ENCODE measurements around the gene MKI67.

The MKI67 gene

DNA sequence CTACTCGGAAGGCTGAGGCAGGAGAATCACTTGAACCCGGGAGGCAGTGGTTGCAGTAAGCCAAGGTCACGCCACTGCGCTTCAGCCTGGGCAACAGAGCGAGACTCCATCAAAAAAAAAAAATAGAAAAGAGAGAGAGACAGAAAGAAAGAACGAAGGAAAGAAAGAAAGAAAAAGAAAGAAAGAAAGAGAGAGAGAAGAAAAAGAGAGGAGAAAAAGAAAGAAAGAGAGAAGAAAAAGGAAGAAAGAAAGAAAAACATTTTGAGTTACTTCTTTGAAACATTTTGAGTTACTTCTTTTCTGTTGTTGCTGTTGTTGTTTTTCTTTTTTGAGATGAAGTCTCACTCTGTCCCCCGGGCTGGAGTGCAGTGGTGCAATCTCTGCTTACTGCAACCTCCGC lies 2.4 kb upstream of the MKI67 start:
- TF ChIP-seq, protein P1, sequence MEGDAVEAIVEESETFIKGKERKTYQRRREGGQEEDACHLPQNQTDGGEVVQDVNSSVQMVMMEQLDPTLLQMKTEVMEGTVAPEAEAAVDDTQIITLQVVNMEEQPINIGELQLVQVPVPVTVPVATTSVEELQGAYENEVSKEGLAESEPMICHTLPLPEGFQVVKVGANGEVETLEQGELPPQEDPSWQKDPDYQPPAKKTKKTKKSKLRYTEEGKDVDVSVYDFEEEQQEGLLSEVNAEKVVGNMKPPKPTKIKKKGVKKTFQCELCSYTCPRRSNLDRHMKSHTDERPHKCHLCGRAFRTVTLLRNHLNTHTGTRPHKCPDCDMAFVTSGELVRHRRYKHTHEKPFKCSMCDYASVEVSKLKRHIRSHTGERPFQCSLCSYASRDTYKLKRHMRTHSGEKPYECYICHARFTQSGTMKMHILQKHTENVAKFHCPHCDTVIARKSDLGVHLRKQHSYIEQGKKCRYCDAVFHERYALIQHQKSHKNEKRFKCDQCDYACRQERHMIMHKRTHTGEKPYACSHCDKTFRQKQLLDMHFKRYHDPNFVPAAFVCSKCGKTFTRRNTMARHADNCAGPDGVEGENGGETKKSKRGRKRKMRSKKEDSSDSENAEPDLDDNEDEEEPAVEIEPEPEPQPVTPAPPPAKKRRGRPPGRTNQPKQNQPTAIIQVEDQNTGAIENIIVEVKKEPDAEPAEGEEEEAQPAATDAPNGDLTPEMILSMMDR (IDR thresholded peaks at IDR 0.05) = no peak
- Histone ChIP-seq H3K27me3 (no peaks in the 10 kb centered on the region), H3K9me3 (no peaks in the 10 kb centered on the region), H3K27ac (no peak overlapping the region), H3K36me3 (no peaks in the 10 kb centered on the region), H3K4me1 (ENCODE audit: control insufficient read depth in 1 of 2, insufficient read depth in 1 of 2, low read depth in 1 of 2, low read length in 1 of 2) (peaks cover 33 to 35% of the 10 kb centered on the region in 2 experiments), H3K4me3 (ENCODE audit: low read depth in 1 of 2, low read length in 1 of 2) (no peak overlapping the region)

DNA sequence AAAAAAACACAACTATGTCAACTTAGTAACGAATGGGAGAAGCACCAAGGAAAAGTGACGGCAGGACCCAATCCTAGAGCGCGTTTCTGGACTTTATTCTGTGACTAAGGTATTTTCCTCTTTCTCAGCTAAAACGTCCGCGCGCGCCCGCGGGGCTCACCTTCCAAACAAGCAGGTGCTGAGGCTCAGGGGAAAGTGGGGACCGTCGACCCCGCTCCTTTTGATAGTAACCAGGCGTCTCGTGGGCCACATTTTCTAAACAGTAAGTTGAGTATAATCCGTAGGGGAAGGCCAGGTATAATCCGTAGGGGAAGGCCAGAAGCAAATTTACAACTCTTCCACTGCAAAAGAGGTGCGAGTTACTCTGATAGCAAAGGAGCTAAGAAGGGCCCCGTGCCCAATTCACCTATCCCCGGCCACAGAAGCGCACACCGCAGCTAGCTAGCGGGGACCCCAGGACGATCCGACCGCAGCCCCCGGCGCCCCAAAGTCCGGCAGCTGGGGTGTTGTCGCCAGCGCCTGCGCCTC lies 743 bp downstream of the MKI67 start:
- Histone ChIP-seq H3K4me3 (ENCODE audit: low read depth in 1 of 2, low read length in 1 of 2) (peak overlapping the region; percentile 73 to 74), H3K36me3 (no peaks in the 10 kb centered on the region), H3K9me3 (no peaks in the 10 kb centered on the region), H3K27ac (peak overlapping the region; percentile 23), H3K4me1 (ENCODE audit: control insufficient read depth in 1 of 2, insufficient read depth in 1 of 2, low read depth in 1 of 2, low read length in 1 of 2) (peaks cover 46% of the 10 kb centered on the region in 2 experiments), H3K27me3 (no peaks in the 10 kb centered on the region)
- TF ChIP-seq, protein P1 (IDR thresholded peaks at IDR 0.05) = no peak

GRCh38 chr10:128124813-128125403 lies 1.3 kb downstream of the MKI67 start:
- Histone ChIP-seq H3K4me3 (ENCODE audit: low read depth in 1 of 2, low read length in 1 of 2) (peak overlapping the region; percentile 73 to 74), H3K9me3 (no peaks in the 10 kb centered on the region), H3K27me3 (no peaks in the 10 kb centered on the region), H3K27ac (no peak overlapping the region), H3K36me3 (no peaks in the 10 kb centered on the region), H3K4me1 (ENCODE audit: control insufficient read depth in 1 of 2, insufficient read depth in 1 of 2, low read depth in 1 of 2, low read length in 1 of 2) (peaks cover 46% of the 10 kb centered on the region in 2 experiments)
- TF ChIP-seq, protein P1 (IDR thresholded peaks at IDR 0.05) = no peak

GRCh38 chr10:128123846-128124245 lies 2.4 kb downstream of the MKI67 start:
- TF ChIP-seq, protein P1 (IDR thresholded peaks at IDR 0.05) = no peak
- H3K9me3 ChIP-seq = no peaks in the 10 kb centered on the region
- H3K4me1 ChIP-seq (ENCODE audit: control insufficient read depth in 1 of 2, insufficient read depth in 1 of 2, low read depth in 1 of 2, low read length in 1 of 2) = peaks cover 46% of the 10 kb centered on the region in 2 experiments
- no peaks in the 10 kb centered on the region for H3K36me3 ChIP-seq
- H3K27ac ChIP-seq = no peak overlapping the region
- no peak overlapping the region for H3K4me3 ChIP-seq (ENCODE audit: low read depth in 1 of 2, low read length in 1 of 2)
- no peaks in the 10 kb centered on the region for H3K27me3 ChIP-seq

- H3K4me1 ChIP-seq (ENCODE audit: control insufficient read depth in 1 of 2, insufficient read depth in 1 of 2, low read depth in 1 of 2, low read length in 1 of 2) = peaks cover 46% of the 10 kb centered on the region in 2 experiments
- H3K27me3 ChIP-seq = no peaks in the 10 kb centered on the region
- peak overlapping the region; percentile 32 for H3K27ac ChIP-seq
- no peaks in the 10 kb centered on the region for H3K9me3 ChIP-seq
- H3K36me3 ChIP-seq = peaks cover 3% of the 10 kb centered on the region
- no peak overlapping the region for H3K4me3 ChIP-seq (ENCODE audit: low read depth in 1 of 2, low read length in 1 of 2)
- TF ChIP-seq, protein P1 (IDR thresholded peaks at IDR 0.05) = no peak
These were observed 3.3 kb downstream of the MKI67 start for GRCh38 chr10:128122931-128123330.
